GM18507 (cell line): ENCODE results near the gene CST3.
"Not testable (repeated sequence)": the region's sequence is repeated elsewhere in the genome, so short reads cannot be mapped to it uniquely, and the experiment has no call there.

Experiments
- DNase-seq: peaks from one replicate; pipeline ENCODE4 v3.0.0; 2011; ENCODE audit warnings: low read depth; ENCODE audit not compliant: insufficient read length; ENCODE audit errors: extremely low spot score
- FAIRE-seq: peaks from 2 replicates; lab custom pipeline; 2011; peaks lifted over from hg19 to GRCh38; lab: Jason Lieb, UNC

Gene CST3

DNA sequence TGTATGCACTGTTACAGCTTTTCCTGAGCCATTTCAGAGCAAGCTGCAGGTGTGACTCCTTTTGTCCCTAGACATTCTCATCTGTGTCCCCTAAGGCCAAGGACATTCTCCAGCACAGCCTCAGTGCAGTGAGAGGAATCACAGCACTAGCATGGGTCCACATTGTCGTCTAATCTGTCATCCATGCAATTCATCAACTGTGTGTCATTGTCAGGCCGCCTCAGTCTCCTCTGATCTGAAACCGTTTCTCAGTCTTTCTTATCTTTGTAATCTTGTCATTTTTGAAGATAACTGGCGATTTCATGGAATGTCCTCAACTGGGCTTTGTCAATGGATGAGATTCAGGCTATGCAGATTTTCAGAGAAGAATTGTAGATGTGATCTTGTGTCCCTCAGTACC lies 26.3 kb upstream of the CST3 start:
- DNase-seq, FAIRE-seq: not testable (repeated sequence)

DNA sequence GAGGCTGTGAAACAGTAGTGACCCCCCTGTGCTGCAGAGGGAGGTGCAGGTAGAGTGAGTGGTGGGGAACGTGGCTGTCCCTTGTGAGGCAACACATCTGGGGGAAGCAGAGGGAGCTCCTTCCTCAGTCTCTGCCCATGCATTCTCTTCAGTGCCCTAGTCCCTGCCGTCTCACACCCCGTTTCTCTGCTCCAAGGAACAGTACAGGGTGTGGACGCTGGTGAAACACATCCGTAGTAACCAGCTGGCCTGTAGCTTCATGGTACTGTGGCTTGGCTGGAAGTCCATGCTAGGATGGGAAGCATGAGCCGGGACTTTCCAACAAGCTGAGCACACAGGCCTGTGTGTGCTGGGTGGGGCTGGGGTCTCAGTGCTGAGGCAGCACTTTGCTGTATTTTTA lies 25.4 kb upstream of the CST3 start:
- FAIRE-seq (no peak), DNase-seq (no peak)

DNA sequence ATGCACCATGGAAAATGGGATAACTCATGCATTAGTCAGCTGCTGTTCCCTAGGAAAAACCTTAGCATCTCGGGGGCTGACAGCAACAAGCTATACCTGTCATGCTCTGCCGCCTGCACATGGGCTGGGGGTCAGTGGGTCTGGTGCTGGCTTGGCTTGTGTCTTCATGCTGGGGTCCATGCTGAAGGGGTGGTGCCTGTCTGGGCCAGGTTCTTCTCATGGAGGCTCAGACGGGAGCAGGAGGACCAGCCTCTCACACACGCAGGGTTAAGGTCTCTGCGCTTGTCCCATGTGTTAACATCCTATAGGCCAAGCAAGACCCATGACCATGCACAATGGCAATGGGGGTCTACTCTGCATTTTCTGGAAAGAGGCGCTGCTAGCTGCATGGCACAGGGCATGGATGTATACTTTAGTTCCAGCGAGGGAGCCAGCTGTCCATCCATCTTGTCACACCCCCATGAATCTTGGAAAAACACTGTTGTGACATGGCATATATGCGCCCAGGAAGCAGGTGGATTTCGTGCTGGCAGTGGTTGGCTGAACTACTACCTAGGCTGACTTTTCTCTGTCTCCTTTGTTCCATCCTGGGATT lies 24.6 kb upstream of the CST3 start:
- FAIRE-seq (no peak), DNase-seq (no peak)

DNA sequence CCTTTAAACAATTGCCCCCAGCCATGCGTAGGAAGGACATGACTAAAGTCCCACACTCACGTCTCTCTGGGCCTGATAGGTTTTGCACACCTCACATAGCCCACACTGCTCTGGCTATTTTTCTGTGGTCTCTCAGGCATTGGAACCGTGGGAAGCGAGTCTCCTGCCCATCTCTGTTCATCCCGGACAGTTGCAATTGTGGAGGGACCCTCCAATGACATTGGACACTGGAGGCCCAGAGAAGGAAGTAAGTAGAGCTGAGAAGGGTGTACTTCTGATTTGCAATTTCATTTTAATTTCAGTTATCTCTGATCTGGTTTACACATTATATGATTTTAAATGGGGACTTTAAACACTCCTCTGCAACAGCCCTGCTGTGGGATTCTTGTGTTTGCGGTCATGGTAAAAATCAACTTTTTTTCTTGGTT lies 23.3 kb upstream of the CST3 start:
- FAIRE-seq (no peak), DNase-seq (no peak)

DNA sequence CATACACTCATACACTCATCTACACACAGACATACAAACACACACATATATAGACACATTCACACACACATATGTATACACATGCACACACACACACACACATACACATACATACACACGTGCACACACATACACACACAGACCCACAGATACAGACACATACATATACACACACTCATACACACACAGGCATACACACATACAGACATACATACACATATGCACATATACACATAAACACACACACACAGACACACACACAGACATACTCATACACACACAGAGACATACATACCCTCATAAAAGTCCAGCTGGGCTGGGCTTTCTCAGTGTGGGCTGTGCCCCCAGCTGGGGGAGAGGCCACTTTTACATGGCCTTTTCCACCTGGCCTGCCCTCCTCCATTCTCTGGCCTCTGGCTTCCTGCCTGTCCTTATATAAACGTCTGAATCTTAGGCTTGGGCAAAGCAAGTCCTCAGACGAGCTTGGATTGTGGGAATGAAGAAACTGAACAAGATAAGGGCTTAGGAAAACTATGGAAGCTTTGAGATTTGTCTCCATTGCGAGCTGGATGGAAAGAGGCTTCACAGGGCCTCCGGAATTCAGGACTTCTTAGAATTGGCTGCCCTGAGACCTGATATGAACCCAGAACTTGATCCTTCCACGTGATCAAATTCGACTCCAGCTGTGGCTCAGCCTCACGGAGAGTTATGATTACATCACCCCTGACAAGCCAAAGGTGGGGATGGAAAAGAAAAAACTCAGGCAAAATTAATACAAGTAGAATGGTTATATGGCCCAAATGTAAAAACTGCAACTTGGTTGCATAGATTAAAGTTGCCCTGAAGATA lies 22.5 kb upstream of the CST3 start:
- no peak for FAIRE-seq

DNA sequence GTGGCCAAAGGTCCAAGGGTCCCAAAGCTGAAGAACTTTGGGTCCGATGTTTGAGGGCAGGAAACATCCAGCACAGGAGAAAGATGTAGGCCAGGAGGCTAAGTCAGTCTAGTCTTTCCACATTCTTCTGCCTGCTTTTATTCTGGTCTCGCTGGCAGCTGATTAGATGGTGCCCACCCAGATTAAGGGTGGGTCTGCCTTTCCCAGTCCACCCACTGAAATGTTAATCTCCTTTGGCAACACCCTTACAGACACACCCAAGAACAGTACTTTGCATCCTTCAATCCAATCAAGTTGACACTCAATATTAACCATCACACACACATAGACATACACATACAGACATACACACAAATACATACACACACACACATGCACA lies 21.8 kb upstream of the CST3 start:
- FAIRE-seq = not testable (repeated sequence)

More for the DNA sequence above, 22.5 kb upstream of the CST3 start:
- DNase-seq = no peak

DNA sequence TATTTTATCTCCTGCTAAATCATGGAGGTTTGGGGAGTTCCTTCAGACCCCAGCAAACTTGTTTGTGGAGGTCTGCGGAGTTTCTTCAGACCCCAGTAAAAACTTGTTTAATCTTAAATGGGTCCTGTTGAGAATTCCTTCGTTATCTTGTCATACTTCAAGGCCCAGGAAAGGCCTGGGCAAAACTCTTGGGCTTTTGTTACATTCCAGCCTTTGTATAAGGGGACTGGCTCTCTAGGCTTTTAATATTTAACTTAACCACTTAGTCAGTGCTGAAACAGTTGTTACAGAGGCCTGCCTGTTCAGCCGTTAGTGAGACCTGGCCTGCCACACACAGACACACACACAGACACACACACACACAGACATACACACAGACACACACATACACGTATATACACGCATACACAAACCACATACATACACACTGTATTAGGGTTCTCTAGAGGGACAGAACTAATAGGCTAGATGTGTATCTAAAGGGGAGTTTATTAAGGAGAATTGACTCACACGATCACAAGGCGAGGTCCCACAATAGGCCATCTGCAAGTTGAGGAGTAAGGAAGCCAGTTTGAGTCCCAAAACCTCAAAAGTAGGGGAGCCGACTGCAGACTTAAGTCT lies 21.3 kb upstream of the CST3 start:
- DNase-seq = no peak
- FAIRE-seq = no peak

More for the DNA sequence above, 21.8 kb upstream of the CST3 start:
- not testable (repeated sequence) for DNase-seq

DNA sequence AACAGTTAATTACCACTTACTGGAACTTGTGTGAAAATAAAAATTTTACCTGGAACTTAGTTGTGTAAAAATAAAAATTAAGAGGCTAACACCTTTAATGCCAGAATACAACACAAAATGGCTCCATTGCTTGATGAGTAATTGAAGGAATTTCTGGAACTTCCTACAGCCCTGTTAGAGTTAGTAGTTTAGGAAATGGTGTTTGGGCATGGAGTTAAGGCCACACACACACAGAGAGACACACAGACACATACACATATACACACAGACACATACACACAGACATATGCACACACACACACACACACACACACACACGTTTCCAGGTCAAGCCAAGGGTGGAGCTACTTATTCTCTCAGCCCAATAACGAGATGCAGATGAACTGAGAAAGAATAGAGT lies 20.6 kb upstream of the CST3 start:
- DNase-seq (no peak), FAIRE-seq (no peak)

DNA sequence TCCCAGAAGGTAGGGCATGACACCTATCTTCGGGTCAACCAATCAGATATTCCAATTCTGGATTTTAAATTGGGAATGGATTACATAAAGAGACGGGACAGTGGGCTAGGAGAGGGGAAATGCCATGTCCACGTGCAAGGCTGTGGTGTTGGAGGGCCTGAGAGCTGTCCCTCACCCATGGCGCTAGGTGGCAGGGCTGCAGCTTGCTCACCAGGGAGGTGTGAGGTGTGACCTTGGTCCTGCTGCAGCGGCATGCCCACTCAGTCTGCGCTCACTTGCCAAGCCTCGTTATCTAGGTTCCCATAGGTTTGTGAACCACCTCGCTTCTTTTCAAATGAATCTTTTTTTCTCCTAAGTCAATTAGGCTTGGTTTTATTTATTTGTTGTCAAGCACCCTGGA lies 19.4 kb upstream of the CST3 start:
- FAIRE-seq (no peak), DNase-seq (no peak)

DNA sequence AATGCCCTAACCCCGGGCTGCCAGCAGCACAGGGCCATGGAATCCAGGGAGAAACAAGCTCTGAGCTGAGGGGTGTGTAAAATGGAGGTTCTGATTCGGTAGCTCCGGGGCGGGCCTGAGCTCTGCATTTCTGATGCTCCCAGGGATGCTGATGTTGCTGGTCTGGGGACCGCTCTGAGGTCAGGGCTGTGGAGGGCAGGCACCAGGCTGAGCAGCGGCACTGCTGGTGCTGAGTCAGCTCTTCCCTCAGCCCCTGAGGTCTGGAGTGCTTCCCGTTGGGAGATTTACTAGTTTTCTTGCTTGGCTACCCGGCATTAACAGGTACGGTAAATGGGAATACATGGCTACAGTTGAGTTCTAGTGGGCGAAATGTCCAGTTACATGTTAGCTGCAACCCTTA lies 18.6 kb upstream of the CST3 start:
- no peak for DNase-seq
- no peak for FAIRE-seq

DNA sequence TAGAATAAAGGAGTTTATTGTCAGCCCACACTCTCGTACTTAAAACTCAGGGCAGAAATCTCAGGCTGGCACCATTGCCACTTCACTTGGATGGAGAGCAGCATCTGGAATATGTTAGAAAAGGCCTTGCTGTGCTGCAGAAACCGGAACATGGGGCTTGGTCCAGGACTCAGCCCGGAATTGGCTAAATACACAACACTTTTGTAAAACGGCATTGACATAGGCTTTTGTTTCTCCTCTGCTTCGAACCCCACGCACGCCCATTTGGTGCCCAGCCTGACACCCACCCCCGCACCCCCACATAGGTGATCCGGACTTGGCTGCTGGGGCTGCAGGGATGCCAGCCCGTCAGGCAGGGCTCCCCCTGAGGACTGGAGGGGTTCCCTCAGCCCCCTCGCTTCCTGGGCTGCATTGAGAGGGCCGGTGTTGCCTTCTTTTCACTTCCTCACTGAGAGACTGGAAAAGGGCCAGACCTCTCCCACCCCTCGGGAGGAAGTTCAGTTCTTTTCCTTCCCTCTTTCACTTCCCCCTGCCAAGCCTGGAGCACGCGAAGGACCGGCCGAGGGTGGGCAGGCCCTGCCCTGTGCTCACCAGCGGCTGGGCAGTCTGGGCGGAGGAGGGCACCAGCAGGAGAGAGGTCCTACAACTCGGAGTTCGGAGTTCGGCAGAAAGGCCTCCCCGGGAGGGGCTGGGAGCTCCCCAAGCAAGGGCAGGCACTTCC lies 17.9 kb upstream of the CST3 start:
- FAIRE-seq (no peak), DNase-seq (no peak)

DNA sequence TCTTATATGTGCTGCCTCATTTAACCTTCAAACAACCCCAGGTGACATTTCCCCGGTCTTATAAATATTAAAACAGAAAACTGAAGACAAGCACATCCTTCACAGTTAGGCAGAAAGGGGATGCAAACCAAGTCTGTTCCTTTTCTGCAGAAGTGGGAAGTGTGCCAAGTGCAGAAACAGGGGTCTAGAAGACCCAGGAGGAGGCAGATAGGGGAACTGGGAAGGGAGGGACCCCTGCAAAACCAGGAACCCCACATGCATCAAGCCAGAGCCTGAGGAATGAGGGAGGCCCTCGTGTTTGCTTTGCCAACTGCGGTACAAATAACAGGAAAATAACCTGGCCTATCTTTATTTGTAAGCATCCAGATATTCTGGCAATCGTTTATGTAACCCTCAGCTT lies 17.0 kb upstream of the CST3 start:
- FAIRE-seq (no peak), DNase-seq (no peak)

DNA sequence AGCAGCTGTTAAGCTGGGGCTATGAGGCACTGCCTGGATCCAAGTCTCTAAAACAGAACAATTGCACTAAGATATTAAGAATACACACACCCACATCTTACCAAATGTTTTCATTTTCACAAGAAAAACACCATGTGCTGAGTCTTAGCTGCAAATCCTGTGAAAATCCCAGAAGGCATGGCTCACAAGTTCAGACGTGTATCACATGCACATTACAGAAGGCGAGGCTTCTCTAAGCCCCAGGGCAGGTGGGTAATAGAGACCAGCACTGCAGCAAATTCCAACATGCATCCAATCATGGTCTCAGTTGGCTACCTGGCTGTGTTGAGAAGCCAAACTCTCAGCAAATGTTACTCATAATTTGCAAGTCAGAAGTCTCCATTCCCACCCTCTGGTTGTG lies 16.2 kb upstream of the CST3 start:
- FAIRE-seq (no peak), DNase-seq (no peak)

DNA sequence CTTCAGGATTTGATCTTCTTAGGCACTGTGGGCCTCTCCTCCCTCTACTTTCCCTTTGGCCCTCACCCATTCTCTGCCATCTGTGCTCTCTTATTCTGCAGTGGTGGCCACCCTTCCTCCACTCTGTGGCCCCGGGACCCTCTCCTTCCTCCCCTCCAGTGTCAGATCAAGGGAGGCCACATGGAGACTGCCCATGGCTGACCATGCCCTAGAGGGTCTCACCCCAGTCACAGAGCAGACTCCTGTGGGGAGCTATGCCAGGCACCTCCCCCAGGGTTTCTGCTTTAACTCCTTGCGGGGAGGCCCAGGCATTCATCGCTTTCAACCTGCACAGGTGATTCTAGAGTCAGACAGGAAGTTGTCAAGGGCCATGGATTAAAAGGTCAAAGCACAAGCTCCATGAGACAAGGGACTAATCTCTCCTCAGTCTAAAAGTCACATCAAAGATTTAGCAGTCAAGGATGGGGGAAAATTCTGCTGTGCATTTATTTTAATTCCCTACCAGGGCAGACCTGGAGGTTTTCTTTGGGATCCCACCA lies 15.7 kb upstream of the CST3 start:
- DNase-seq (no peak), FAIRE-seq (no peak)

DNA sequence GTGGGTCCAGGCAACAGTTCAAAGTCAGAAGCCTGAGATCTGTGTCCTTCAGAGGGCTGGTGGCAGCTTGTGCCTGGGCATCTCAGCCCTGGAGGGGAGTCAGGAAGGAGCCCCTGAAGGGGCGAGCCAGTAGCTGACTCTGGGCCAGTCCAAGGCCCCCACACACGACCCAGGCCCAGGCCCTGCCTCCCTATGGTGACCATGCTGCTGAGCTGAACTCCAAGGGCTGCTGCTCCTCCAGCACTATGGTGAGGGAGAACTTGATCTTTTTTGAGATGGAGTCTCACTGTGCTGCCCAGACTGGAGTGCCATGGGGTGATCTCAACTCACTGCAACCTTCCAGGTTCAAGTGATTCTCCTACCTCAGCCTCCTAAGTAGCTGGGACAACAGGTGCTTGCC lies 15.2 kb upstream of the CST3 start:
- DNase-seq (no peak), FAIRE-seq (no peak)

DNA sequence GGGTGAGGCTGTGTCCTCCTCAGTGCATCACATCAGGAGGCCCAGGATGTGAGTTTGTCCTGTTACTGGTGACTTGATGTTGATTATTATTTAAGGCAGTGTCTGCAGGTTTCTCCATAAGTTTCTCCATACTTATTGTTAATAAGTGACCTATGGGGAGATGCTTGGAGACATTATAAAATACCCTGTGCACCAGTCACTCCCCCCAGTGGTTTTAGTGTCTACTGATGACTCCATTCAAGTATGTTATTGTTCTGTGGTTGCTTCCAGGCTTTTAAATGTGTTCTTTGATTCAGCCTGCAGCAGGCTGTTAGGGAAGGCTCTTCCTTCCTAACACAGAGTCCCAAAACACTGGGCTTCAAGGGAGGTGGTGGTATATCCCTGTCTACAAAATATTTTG lies 14.6 kb upstream of the CST3 start:
- DNase-seq (no peak), FAIRE-seq (no peak)

DNA sequence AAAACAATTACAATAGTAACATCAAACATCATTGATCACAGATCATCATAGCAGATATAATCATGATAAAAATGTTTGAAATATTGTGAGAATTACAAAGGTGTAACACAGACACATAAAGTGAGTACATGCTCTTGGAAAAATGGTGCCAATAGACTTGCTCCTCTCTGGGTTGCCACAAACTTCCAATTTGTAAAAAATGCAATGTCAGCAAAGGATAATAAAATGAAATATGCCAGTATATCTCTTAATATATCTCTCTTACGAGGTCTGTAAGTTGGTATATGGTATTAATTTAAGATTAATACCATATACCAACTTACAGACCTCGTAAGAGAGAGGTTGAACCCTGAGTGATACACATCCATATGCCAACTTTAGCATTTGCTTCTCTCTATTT lies 13.4 kb upstream of the CST3 start:
- FAIRE-seq = no peak

DNA sequence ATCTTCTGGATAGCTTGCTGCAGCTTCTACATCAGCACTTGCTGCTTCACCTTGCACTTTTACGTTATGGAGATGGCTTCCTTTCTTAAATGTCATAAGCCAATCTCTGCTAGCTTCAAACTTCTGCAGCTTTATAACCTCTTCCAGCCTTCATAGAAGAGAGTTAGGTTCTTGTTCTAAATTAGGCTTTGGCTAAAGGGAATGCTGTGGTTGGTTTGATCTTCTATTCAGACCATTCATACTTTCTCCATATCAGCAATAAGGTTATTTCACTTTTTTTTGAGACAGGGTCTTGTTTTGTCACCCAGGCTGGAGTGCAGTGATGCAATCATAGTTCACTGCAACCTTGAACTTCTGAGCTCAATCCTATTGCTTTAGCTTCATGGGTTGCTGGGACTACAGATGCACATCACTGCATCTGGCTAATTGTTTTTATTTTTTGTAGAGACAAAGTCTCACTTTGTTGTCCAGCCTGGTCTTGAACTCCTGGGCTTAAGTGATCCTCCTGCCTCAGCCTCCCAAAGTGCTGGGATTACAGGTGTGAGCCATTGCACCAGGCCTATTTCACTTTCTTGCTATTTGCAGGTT lies 12.2 kb upstream of the CST3 start:
- DNase-seq (no peak), FAIRE-seq (no peak)

More for the DNA sequence above, 13.4 kb upstream of the CST3 start:
- DNase-seq = no peak

DNA sequence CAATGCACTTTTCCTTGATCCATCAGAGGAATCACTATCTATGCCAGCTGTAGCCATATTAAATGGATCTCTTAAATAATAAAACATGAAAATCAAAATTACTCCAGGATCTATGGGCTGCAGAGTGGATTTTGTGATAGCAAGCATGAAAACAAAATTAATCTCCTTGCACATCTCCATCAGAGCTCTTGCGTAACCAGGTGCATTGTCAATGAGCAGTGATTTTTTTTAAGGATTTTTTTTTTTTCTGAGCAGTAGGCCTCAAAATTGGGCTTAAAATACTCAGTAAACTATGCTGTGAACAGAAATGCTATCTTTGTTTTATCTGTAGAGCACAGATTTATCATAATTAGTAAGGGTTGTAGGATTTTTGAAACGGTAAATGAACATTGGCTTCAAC lies 11.5 kb upstream of the CST3 start:
- no peak for FAIRE-seq

DNA sequence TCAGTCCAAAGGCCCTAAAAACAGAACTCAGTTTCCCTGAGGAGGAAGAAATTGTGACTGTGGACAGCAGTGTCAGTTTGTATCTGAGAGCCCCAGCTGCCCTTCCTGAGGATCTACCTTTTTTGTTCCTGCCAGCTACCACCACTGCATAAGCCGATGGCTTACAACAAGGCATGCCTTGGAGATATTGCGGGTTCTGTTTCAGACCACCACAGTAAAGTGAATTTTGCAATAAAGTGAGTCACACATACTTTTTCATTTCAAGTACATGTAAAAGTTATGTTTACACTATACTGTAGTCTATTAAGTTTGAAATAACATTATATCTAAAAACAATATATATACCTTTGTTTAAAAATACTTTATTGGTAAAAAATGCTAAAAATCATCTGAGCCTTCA lies 9.6 kb upstream of the CST3 start:
- FAIRE-seq = no peak
- DNase-seq = no peak

More for the DNA sequence above, 11.5 kb upstream of the CST3 start:
- no peak for DNase-seq
